Suprapubic skin (tissue), 4 donors: Measurements from ENCODE around the gene TTC28. TPM values are rescaled to one million over a fixed set of nuclear protein-coding genes. Genes with fewer than 3 reads are reported as not detected.

Source experiments
- DNase-seq, 2 donors: peaks; one replicate each; pipeline ENCODE4 v3.0.0-alpha.2; 2019; ENCODE audit warnings: low spot score in 2 of 2
- H3K27ac ChIP-seq: fragments of 200-600 bp; sonication (generic); one replicate; pipeline ENCODE4 v1.5.1; 2019
- H3K27me3 ChIP-seq: fragments of 200-600 bp; sonication (generic); one replicate; pipeline ENCODE4 v1.5.1; 2019
- H3K36me3 ChIP-seq: fragments of 200-600 bp; sonication (generic); one replicate; pipeline ENCODE4 v1.5.1; 2019
- H3K4me1 ChIP-seq: fragments of 200-600 bp; sonication (generic); one replicate; pipeline ENCODE4 v1.5.1; 2019
- H3K4me3 ChIP-seq: fragments of 200-600 bp; sonication (generic); one replicate; pipeline ENCODE4 v1.5.1; 2019; ENCODE audit warnings: mild to moderate bottlenecking
- H3K9me3 ChIP-seq: fragments of 200-600 bp; sonication (generic); one replicate; pipeline ENCODE4 v1.5.1; 2019
- CTCF ChIP-seq, 2 donors: fragments of 200-600 bp in 1 of 2; fragments of 450-650 bp in 1 of 2; sonication (generic) in 1 of 2; IDR thresholded peaks; one replicate each; pipeline ENCODE4 v1.5.1; 2016 to 2019; ENCODE audit warnings: antibody characterized with exemption in 2 of 2, mild to moderate bottlenecking in 1 of 2, moderate library complexity in 1 of 2
- EP300 ChIP-seq: sonication (generic); formaldehyde crosslinking; IDR thresholded peaks from one replicate; pipeline ENCODE4 v1.6.1; 2017; ENCODE audit warnings: antibody characterized with exemption
- POLR2A ChIP-seq, 2 donors: fragments of 450-650 bp; IDR thresholded peaks; one replicate each; pipeline ENCODE4 v1.6.1; 2017; ENCODE audit warnings: antibody characterized with exemption in 2 of 2, mild to moderate bottlenecking in 2 of 2, moderate library complexity in 2 of 2
- POLR2AphosphoS5 ChIP-seq, 3 donors: sonication (generic); formaldehyde crosslinking; IDR thresholded peaks; one replicate each; pipeline ENCODE4 v1.6.1; 2017; ENCODE audit warnings: antibody characterized with exemption in 3 of 3
- WGBS: methylation state at CpG from one replicate; pipeline ENCODE4 v1.1.5; 2018; 5-methylcytosine and 5-hydroxymethylcytosine counted together
- total RNA-seq, 4 donors: library from RNA; depleted of rRNA; stranded (reverse); fragments of >200 nt; gene quantifications; one replicate each; pipeline ENCODE4 v1.1.0, GENCODE V29; 2016

TTC28 gene
- total RNA-seq, 4 donors from 2014 or later, result 8.1 to 23.1 (median 11.7) TPM

GRCh38 chr22:28411125-28411524 is 268.5 kb downstream of the TTC28 start:
- no peak for TF ChIP-seq POLR2A (IDR thresholded peaks at IDR 0.05)
- no peak for TF ChIP-seq POLR2AphosphoS5 (IDR thresholded peaks at IDR 0.05)
- no peak for TF ChIP-seq CTCF (IDR thresholded peaks at IDR 0.05)
- TF ChIP-seq EP300, result no peak
- no peaks in the 10 kb centered on the region for H3K36me3 ChIP-seq
- no peaks in the 10 kb centered on the region for H3K9me3 ChIP-seq
- no peak for DNase-seq
- H3K4me3 ChIP-seq, result no peak overlapping the region
- H3K4me1 ChIP-seq, result peaks cover 11% of the 10 kb centered on the region
- H3K27ac ChIP-seq, result no peak overlapping the region
- H3K27me3 ChIP-seq, result no peaks in the 10 kb centered on the region
- 82% methylated on average over 4 of the region's 4 CpGs for WGBS

GRCh38 chr22:28410050-28410816 is 269.4 kb downstream of the TTC28 start:
- no peak overlapping the region for H3K4me3 ChIP-seq
- DNase-seq, result no peak
- WGBS, result 59% methylated on average over 3 of the region's 3 CpGs

GRCh38 chr22:28408709-28409108 is 270.9 kb downstream of the TTC28 start:
- H3K4me3 ChIP-seq, result no peak overlapping the region
- H3K36me3 ChIP-seq, result no peaks in the 10 kb centered on the region
- peaks cover 11% of the 10 kb centered on the region for H3K4me1 ChIP-seq
- 80% methylated on average over 2 of the region's 2 CpGs for WGBS
- DNase-seq, result no peak
- no peaks in the 10 kb centered on the region for H3K9me3 ChIP-seq
- no peak overlapping the region for H3K27ac ChIP-seq
- H3K27me3 ChIP-seq, result no peaks in the 10 kb centered on the region
- TF ChIP-seq POLR2AphosphoS5 (IDR thresholded peaks at IDR 0.05) (no peak), POLR2A (IDR thresholded peaks at IDR 0.05) (no peak), EP300 (no peak), CTCF (IDR thresholded peaks at IDR 0.05) (no peak)

More at GRCh38 chr22:28410050-28410816, 269.4 kb downstream of the TTC28 start:
- Histone ChIP-seq H3K9me3 (no peaks in the 10 kb centered on the region), H3K27ac (no peak overlapping the region), H3K27me3 (no peaks in the 10 kb centered on the region), H3K4me1 (peaks cover 11% of the 10 kb centered on the region), H3K36me3 (no peaks in the 10 kb centered on the region)
- no peak for TF ChIP-seq POLR2AphosphoS5 (IDR thresholded peaks at IDR 0.05)
- TF ChIP-seq POLR2A (IDR thresholded peaks at IDR 0.05), result no peak
- TF ChIP-seq EP300, result no peak

- Histone ChIP-seq H3K36me3 (no peaks in the 10 kb centered on the region), H3K9me3 (no peaks in the 10 kb centered on the region), H3K27ac (no peak overlapping the region), H3K4me3 (no peak overlapping the region), H3K4me1 (peaks cover 11% of the 10 kb centered on the region), H3K27me3 (no peaks in the 10 kb centered on the region)
- no peak for TF ChIP-seq POLR2A (IDR thresholded peaks at IDR 0.05)
- TF ChIP-seq POLR2AphosphoS5 (IDR thresholded peaks at IDR 0.05), result no peak
- TF ChIP-seq EP300, result no peak
- TF ChIP-seq CTCF (IDR thresholded peaks at IDR 0.05), result no peak
- DNase-seq, result no peak
- 83% methylated on average over 4 of the region's 4 CpGs for WGBS
These were observed 272.0 kb downstream of the TTC28 start for GRCh38 chr22:28407645-28408044.

GRCh38 chr22:28406246-28406645 is 273.4 kb downstream of the TTC28 start:
- Histone ChIP-seq H3K27ac (no peak overlapping the region), H3K4me3 (no peak overlapping the region), H3K36me3 (no peaks in the 10 kb centered on the region), H3K27me3 (no peaks in the 10 kb centered on the region), H3K9me3 (no peaks in the 10 kb centered on the region), H3K4me1 (peaks cover 10% of the 10 kb centered on the region)
- TF ChIP-seq CTCF (IDR thresholded peaks at IDR 0.05), result no peak
- no peak for TF ChIP-seq POLR2AphosphoS5 (IDR thresholded peaks at IDR 0.05)
- no peak for TF ChIP-seq POLR2A (IDR thresholded peaks at IDR 0.05)
- TF ChIP-seq EP300, result no peak
- 97% methylated on average over 3 of the region's 3 CpGs for WGBS
- no peak for DNase-seq
